ENCODE measurements around the gene PUS10.

DNA sequence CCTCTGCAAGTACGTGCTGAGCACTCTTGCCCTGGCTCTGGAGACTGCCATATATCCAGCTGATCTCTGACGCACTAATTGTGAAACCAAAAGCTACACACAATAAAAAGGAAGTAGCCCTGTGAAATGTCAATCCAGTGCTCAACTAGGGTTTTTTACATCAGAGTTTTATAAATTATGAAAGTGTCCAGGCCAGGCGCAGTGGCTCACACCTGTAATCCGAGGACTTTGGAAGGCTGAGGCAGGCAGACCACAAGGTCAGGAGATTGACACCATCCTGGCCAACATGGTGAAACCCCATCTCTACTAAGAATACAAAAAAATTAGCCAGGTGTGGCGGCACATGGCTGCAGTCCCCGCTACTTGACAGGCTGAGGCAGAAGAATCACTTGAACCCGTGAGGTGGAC, 25.1 kb downstream of the PUS10 start:
- no peak for TF ChIP-seq ZNF384 (IDR thresholded peaks at IDR 0.05)
- TF ChIP-seq, protein P1, sequence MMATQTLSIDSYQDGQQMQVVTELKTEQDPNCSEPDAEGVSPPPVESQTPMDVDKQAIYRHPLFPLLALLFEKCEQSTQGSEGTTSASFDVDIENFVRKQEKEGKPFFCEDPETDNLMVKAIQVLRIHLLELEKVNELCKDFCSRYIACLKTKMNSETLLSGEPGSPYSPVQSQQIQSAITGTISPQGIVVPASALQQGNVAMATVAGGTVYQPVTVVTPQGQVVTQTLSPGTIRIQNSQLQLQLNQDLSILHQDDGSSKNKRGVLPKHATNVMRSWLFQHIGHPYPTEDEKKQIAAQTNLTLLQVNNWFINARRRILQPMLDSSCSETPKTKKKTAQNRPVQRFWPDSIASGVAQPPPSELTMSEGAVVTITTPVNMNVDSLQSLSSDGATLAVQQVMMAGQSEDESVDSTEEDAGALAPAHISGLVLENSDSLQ (IDR thresholded peaks at IDR 0.05): no peak
- no peak for TF ChIP-seq FOXA1 (IDR thresholded peaks at IDR 0.05)
- TF ChIP-seq HDGF (IDR thresholded peaks at IDR 0.05; ENCODE audit: borderline replicate concordance): no peak
- no peak for TF ChIP-seq BHLHE40 (IDR thresholded peaks at IDR 0.05; ENCODE audit: borderline replicate concordance)
- TF ChIP-seq SUZ12 (IDR thresholded peaks at IDR 0.05): no peak
- no peak for TF ChIP-seq NFRKB (IDR thresholded peaks at IDR 0.05)
- no peak for TF ChIP-seq SP1 (IDR thresholded peaks at IDR 0.05)
- no peak for TF ChIP-seq TARDBP (IDR thresholded peaks at IDR 0.05)

Measured in HEK293T (cell line).